Thyroid gland (tissue), 4 donors: ENCODE measurements around the gene LTC4S. TPM values are rescaled to one million over a fixed set of nuclear protein-coding genes. Genes with fewer than 3 reads are reported as not detected.
A peak's percentile ranks its signal among the peaks of the same experiment; 100 is the strongest.
"Not testable (repeated sequence)": the region's sequence is repeated elsewhere in the genome, so short reads cannot be mapped to it uniquely, and the experiment has no call there.

ENCODE experiments used
- DNase-seq, 2 donors: peaks; one replicate each; pipeline ENCODE4 v3.0.0-alpha.2; 2019
- H3K27ac ChIP-seq, 3 donors: fragments of 200-600 bp; sonication (generic); 1 replicate in 2 of 3; 2 replicates in 1 of 3; pipeline ENCODE4 v1.5.1; 2016 to 2019; ENCODE audit warnings: mild to moderate bottlenecking in 1 of 3, moderate library complexity in 1 of 3
- H3K27me3 ChIP-seq: fragments of 200-600 bp; sonication (generic); one replicate; pipeline ENCODE4 v1.5.1; 2019
- H3K36me3 ChIP-seq, 2 donors: fragments of 200-600 bp; sonication (generic); one replicate each; pipeline ENCODE4 v1.5.1; 2016 to 2019
- H3K4me1 ChIP-seq, 2 donors: fragments of 200-600 bp; sonication (generic); one replicate each; pipeline ENCODE4 v1.5.1; 2017 to 2019
- H3K4me3 ChIP-seq, 3 donors: fragments of 200-600 bp; sonication (generic); replicated peaks in 1 of 3; 1 replicate in 2 of 3; 2 replicates in 1 of 3; pipeline ENCODE4 v1.5.1; 2016; ENCODE audit warnings: mild to moderate bottlenecking in 1 of 3
- H3K9me3 ChIP-seq: fragments of 200-600 bp; sonication (generic); one replicate; pipeline ENCODE4 v1.5.1; 2017
- POLR2A ChIP-seq, 2 donors: fragments of 450-650 bp; IDR thresholded peaks; one replicate each; pipeline ENCODE4 v1.6.1; 2017; ENCODE audit warnings: antibody characterized with exemption in 2 of 2, mild to moderate bottlenecking in 2 of 2, moderate library complexity in 1 of 2
- WGBS, 2 donors: methylation state at CpG; one replicate each; pipeline ENCODE4 v1.1.5; 2017; 5-methylcytosine and 5-hydroxymethylcytosine counted together
- intact Hi-C: fragments of 100-400 bp; cut with DNase I; formaldehyde crosslinking; loops from one replicate; pipeline ENCODE4 v1.15.1; 2023
- total RNA-seq, 4 donors: library from RNA; depleted of rRNA; stranded (reverse); fragments of >200 nt; gene quantifications; one replicate each; pipeline ENCODE4 v1.2.3, GENCODE V29; 2016
- TF ChIP-seq, protein P1 (sequence below), 6 experiments: fragments of 200-600 bp in 3 of 6; fragments of 450-650 bp in 3 of 6; sonication (generic) in 3 of 6; IDR thresholded peaks; one replicate each; pipeline ENCODE4 v1.5.1; 2016 to 2019; ENCODE audit warnings: antibody characterized with exemption in 6 of 6, mild to moderate bottlenecking in 2 of 6, inconsistent platforms in 1 of 6, moderate library complexity in 1 of 6

The LTC4S gene
- total RNA-seq, 4 donors from 2014 or later, result 6.4 to 28.2 (median 15.9) TPM

DNA sequence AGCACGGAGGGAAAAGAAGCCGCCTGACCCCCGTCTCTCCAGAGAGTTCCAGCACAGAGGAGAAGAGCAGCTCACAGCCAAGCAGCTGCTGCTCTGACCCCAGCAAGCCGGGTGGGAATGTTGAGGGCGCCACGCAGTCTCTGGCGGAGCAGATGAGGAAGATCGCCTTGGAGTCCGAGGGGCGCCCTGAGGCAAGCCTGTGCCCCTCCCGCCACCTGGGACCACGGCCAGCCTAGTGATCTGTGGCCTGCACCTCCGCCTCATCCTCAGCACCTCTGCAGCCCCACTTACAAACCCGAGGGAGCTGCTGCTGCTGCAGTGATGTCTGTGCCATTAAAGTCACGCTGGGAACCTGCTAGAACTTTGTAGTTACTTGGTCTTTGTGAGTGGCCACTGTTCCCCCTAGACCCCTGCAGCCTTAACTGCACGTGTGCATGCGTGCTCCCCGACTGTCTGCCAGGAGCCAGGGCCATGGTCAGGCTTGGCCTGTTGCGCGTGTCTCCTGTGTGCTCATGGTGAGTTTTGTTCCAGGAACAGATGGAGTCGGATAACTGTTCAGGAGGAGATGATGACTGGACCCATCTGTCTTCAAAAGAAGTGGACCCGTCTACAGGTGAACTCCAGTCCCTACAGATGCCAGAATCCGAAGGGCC, 39.4 kb downstream of the LTC4S start:
- Histone ChIP-seq H3K27me3 (no peaks in the 10 kb centered on the region), H3K36me3 (peaks cover 81 to 91% of the 10 kb centered on the region in 2 donors), H3K4me3 (no peak overlapping the region), H3K4me1 (peaks cover 9 to 17% of the 10 kb centered on the region in 2 donors), H3K9me3 (no peaks in the 10 kb centered on the region), H3K27ac (no peak overlapping the region)
- DNase-seq, result no peak
- WGBS, 2 donors, result 80 to 82% methylated on average over 14 to 17 of the region's 23 CpGs
- no peak for TF ChIP-seq POLR2A (IDR thresholded peaks at IDR 0.05)
- TF ChIP-seq, protein P1, sequence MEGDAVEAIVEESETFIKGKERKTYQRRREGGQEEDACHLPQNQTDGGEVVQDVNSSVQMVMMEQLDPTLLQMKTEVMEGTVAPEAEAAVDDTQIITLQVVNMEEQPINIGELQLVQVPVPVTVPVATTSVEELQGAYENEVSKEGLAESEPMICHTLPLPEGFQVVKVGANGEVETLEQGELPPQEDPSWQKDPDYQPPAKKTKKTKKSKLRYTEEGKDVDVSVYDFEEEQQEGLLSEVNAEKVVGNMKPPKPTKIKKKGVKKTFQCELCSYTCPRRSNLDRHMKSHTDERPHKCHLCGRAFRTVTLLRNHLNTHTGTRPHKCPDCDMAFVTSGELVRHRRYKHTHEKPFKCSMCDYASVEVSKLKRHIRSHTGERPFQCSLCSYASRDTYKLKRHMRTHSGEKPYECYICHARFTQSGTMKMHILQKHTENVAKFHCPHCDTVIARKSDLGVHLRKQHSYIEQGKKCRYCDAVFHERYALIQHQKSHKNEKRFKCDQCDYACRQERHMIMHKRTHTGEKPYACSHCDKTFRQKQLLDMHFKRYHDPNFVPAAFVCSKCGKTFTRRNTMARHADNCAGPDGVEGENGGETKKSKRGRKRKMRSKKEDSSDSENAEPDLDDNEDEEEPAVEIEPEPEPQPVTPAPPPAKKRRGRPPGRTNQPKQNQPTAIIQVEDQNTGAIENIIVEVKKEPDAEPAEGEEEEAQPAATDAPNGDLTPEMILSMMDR (IDR thresholded peaks at IDR 0.05), result no peak
- intact Hi-C loops, result no loop called here

- no peaks in the 10 kb centered on the region for H3K27me3 ChIP-seq
- DNase-seq, result no peak
- TF ChIP-seq, protein P1 (IDR thresholded peaks at IDR 0.05), result no peak
- no peak for TF ChIP-seq POLR2A (IDR thresholded peaks at IDR 0.05)
- H3K4me3 ChIP-seq, result no peak overlapping the region
- 100% methylated on average over 3 of the region's 3 CpGs for WGBS, 2 donors
- peaks cover 81 to 90% of the 10 kb centered on the region in 2 donors for H3K36me3 ChIP-seq
- peaks cover 6 to 12% of the 10 kb centered on the region in 2 donors for H3K4me1 ChIP-seq
- intact Hi-C loops, result no loop called here
- no peak overlapping the region for H3K27ac ChIP-seq
- no peaks in the 10 kb centered on the region for H3K9me3 ChIP-seq
These were observed 39.9 kb downstream of the LTC4S start for GRCh38 chr5:179833709-179834070.

DNA sequence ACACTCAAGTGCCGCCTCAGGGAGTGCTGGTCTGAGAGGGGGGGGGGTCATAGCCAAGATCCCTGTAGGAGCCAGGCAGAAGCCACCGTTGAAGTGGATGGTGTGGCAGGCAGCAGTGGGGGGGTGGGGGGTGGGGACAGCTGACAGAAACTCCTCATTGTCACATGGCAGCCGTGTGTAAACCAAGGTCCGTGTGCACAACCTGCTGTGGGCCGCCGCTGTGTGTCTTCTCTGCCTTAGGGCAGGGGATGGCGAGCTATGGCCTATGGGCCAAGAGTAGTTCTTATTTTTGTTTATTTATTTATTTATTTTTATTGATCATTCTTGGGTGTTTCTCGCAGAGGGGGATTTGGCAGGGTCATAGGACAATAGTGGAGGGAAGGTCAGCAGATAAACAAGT, 40.3 kb downstream of the LTC4S start:
- Histone ChIP-seq H3K4me3 (no peak overlapping the region), H3K27ac (no peak overlapping the region), H3K9me3 (no peaks in the 10 kb centered on the region), H3K36me3 (peaks cover 76 to 86% of the 10 kb centered on the region in 2 donors), H3K4me1 (peaks cover 2 to 7% of the 10 kb centered on the region in 2 donors), H3K27me3 (no peaks in the 10 kb centered on the region)
- DNase-seq, result no peak
- 75 to 82% methylated on average over 7 to 8 of the region's 8 CpGs for WGBS, 2 donors
- TF ChIP-seq, protein P1 (IDR thresholded peaks at IDR 0.05), result no peak
- intact Hi-C loops, result no loop called here

DNA sequence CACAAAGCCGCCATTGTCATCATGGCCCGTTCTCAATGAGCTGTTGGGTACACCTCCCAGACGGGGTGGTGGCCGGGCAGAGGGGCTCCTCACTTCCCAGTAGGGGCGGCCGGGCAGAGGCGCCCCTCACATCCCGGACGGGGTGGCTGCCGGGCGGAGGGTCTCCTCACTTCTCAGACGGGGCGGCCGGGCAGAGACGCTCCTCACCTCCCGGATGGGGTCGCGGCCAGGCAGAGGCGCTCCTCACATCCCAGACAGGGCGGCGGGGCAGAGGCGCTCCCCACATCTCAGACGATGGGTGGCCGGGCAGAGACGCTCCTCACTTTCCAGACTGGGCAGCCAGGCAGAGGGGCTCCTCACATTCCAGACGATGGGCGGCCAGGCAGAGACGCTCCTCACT, 41.1 kb downstream of the LTC4S start:
- intact Hi-C loops, H3K9me3 ChIP-seq, DNase-seq, H3K27ac ChIP-seq, H3K4me1 ChIP-seq, H3K4me3 ChIP-seq, H3K27me3 ChIP-seq: not testable (repeated sequence)
- peaks cover 73 to 81% of the 10 kb centered on the region in 2 donors for H3K36me3 ChIP-seq
- 100% methylated on average over 1 of the region's 28 CpGs for whole genome bisulfite sequencing, 2 donors

DNA sequence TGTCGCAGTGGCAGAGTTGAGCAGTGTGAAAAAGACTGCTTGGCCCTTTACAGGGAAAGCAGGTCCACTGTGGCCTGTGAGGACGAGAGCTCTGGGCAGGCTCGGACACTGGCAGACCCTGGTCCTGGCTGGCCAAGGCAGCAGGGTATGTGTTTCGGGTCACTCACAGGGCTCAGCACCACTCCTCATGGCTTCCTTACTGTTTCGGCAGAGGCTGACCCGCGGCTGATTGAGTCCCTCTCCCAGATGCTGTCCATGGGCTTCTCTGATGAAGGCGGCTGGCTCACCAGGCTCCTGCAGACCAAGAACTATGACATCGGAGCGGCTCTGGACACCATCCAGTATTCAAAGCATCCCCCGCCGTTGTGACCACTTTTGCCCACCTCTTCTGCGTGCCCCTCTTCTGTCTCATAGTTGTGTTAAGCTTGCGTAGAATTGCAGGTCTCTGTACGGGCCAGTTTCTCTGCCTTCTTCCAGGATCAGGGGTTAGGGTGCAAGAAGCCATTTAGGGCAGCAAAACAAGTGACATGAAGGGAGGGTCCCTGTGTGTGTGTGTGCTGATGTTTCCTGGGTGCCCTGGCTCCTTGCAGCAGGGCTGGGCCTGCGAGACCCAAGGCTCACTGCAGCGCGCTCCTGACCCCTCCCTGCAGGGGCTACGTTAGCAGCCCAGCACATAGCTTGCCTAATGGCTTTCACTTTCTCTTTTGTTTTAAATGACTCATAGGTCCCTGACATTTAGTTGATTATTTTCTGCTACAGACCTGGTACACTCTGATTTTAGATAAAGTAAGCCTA, 42.6 kb downstream of the LTC4S start:
- Histone ChIP-seq H3K27ac (peak overlapping the region in 1 of 3 donors; percentile 12), H3K9me3 (no peaks in the 10 kb centered on the region), H3K27me3 (no peaks in the 10 kb centered on the region), H3K4me1 (no peaks in the 10 kb centered on the region), H3K36me3 (peaks cover 59 to 66% of the 10 kb centered on the region in 2 donors), H3K4me3 (no peak overlapping the region)
- intact Hi-C loops, result no loop called here
- peak in 1 of 2 donors; percentile 10 for TF ChIP-seq POLR2A (IDR thresholded peaks at IDR 0.05)
- TF ChIP-seq, protein P1 (IDR thresholded peaks at IDR 0.05), result no peak
- DNase-seq, result no peak
- 85 to 91% methylated on average over 13 to 19 of the region's 19 CpGs for WGBS, 2 donors
